GM19455 (cell line): ENCODE results near the gene FNBP1L.

Experiments used
- ATAC-seq: cut with Tn5 transposase; IDR thresholded peaks from one replicate; pipeline ENCODE4 v1.9.1; 2021; ENCODE audit not compliant: unreplicated experiment

FNBP1L gene

DNA sequence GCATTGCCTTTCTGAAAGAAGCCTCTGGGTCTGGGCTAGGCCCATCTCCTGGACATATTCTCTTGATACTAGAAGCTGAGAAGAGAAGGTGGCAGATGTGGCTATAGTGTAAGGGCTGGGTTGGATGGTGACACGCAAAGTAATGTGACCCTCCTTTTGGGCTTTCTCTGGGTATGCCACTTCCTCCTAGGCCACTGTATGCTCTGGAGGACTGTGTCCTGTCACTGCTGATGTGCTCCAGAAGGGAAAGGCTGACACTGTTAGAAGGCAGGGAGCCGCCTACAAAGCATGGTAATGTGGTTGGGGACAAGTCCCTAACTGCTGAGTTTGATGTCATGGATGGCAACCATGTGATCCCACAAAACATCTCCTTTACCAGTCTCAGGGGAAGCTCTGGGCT is 121.6 kb downstream of the FNBP1L start:
- no peak for ATAC-seq

DNA sequence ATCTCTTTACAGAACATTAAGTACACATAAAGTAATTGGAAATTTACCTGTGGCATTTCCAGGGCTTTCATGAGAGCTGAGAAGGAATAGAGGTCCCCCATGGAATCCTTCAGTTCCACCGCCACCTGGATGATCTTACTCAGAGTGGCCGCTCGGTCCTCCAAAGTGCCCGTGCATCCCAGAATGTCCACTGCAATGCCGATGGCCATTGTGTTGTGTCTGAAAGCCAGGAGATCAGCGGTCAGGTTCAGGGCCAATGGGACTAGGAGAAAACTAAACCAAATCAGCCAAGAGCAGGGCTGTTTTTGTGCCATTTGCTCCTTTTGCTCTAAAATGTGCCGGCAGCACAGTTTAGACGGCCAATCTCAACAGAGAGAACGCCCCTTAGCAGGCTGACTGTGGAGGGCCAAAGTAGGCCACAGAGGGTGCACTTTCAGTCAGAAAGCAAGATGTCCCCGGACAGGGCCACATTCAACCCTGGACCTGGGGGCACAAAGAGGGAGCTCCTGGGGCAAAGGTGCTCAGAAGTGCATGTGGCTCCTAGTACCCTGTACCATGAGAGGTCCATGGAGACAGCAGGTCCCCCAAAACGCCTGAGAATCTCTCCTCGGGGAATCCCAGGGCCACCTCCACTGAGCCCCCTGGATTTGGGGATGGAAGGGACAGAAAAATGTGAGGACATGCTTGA is 123.8 kb downstream of the FNBP1L start:
- ATAC-seq: no peak

DNA sequence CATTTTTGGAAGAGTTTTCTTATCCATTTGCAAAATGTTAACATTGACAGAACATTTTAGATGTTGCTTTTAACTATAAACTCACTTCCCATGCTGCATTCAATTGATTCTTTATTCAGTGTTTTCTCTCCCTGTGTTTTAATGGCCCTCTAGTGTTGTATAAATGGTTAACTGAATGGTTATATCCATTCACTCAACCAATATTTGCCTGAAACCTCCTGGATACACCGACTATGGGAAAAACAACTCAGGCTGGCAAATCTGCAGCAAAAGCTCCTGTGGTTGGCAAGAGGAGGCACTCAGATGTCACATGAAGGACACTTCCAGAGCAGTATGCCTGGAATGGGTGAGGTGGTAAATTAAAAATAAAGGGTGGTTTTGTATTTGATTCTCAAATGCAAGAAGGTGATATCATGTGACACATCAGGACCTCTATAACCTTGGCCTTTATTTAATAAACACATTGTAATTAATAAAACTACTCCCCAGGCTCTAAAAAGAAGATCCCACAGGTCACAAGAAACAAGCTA is 126.1 kb downstream of the FNBP1L start:
- ATAC-seq: no peak

DNA sequence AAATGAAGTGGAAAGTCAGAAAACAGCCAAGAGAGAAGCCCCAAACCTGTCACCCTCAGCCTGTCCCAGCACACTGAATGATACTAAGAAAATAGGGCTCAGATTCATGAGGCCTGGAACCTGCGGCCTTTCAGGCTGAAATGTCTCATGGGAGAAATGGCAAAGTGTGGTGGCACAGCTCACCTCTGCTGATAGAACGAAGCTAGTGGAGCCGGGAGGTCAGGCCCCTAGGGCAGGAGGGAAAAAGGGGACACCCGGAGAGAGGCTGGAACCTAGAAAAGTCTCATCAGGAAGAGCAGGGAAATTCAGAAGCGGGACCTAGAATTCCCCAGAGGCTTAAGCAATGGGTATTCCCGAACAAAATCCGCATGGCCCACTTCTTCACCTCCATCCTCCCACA is 126.6 kb downstream of the FNBP1L start:
- ATAC-seq: no peak

DNA sequence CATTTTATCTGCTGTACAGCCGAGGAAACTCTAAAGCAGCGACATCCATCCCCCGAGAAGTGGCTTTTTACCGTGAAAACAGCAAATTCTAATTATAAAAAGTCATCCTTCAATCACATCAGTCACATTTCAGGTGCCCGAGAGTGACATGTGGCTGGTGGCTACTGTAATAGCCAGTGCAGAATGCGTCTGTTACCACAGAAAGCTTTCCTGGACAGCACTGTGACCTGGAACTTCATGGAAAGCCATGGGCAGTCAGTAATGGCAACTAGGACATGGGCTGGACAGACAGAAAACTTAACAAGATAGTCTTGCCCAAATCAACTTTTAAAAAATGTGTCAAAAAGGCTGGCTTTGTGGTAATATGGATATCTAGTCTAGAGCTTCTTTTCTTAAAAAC is 127.1 kb downstream of the FNBP1L start:
- no peak for ATAC-seq

DNA sequence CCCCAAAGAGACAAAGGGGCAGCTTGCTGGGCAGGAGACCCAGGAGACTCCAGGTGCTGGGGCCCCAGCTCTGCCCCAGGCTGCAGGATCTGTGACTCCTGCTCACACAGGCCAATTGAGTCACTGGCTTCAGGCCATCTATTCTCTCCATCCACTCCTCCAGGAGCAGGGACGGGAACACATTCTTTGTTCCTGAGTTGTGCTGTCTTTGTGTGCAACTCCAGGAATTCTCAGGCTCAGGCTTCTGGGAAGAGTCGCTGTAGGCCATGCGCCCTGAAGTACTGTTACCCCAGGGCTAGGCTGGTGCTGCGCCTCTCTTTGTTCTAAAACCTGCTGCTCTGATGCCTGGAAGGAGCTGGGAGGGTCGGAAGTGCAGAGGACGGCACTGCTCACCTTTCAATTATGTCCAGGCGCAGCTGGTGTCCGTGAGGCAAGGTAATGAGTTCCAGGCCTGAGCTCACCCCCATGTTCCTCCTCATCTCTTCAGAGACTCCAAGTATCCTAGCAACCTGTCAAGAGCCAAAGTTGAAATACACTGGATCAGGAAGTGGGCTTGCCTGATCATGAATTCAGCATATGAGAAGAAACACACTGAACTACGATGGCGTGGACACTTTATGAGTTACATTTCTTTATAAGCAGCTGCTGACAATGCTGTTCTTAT is 127.8 kb downstream of the FNBP1L start:
- no peak for ATAC-seq

DNA sequence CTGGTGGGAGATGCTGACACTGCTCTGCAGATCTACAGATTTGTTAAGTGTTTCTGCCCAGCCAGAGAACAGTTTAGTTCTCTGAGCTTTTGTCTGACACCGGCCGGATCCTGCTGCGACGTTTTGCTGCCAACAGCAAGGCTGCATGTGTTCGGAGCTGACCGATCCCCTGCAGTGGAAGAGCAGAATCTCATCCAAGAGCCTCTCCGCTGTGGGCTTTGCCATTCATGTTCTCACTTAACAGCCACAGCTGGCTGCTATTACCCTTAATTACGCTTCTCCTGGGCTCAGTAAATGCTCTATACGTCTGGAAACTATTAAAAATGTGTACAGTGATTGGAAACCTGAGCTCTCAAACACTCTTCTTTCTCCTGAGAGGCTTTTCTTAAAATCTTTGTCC is 128.4 kb downstream of the FNBP1L start:
- ATAC-seq: no peak

DNA sequence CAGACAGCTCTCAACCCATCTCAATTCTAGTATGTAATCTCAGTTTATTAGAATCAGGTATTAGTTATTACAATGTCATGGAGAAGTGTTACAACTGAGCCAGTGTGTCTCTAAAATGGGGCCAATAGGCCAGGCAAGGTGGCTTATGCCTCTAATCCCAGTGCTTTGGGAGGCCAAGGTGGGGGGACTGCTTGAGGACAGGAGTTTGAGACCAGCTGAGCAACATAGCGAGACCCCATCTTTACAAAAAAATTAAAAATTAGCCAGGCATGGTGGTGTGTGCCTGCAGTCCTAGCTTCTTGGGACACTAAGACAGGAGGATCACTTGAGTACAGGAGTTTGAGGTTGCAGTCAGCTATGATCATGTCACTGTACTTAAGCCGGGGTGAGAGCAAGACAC is 128.8 kb downstream of the FNBP1L start:
- no peak for ATAC-seq

DNA sequence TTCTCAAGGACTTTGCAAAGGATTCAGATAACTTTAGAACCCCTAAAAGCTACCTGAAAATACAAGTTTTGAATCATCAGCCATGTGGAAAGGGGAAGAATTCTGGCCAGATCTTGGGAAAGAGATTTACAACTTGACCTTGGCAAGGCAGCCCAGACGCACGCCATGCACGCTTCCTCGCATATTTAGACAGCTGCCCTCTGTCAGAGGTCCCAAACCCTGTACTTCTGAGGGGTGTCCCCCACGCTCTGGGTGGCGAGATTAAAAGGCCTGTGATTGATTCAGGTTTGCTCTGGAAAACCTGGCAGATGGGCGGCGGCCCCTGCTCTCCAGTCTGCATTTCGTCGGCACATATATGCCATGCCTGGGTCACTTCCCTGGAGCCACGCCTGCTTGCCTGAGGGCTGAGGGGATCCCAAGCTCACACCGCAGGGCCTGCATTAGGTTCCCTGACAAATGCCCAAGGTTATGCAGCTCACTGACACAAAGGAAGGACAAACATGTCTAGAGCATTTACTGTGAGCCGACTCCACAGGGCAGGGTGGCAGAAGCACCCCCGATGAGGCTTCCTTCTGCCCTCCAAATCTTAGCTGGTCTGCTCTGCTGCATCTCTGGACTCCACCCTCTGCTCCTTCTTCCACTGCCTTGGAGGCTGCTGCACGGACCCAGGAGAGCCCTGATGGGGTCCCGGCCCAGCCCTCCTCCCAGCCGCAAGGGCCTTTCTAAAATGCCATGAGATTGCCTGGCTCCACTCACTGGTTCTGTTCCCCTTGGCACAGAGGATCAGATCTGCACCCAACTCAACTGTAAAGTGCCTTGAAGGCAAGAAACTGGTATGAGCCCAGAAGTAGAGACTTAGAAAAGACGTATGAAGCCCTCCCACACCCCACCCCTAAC is 129.9 kb downstream of the FNBP1L start:
- ATAC-seq: no peak

DNA sequence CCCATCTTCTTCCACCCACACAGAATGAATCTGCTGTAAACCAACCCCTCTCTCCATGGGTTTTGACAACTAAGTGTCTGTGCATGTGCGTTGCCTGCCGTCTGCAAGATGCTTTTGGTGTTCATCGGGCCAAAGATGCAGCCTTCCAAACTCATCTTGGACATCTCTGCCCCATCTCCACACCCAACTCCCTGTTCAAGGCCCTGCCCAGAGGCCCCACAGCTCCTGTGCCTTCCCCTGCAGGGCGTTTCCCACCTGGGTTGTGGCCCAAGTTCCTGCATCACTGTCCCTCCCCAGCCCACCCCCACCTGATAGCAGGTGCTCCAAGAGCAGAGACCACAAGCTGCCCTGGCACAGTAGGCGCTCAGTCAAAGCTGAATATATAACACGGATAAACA is 130.5 kb downstream of the FNBP1L start:
- no peak for ATAC-seq

DNA sequence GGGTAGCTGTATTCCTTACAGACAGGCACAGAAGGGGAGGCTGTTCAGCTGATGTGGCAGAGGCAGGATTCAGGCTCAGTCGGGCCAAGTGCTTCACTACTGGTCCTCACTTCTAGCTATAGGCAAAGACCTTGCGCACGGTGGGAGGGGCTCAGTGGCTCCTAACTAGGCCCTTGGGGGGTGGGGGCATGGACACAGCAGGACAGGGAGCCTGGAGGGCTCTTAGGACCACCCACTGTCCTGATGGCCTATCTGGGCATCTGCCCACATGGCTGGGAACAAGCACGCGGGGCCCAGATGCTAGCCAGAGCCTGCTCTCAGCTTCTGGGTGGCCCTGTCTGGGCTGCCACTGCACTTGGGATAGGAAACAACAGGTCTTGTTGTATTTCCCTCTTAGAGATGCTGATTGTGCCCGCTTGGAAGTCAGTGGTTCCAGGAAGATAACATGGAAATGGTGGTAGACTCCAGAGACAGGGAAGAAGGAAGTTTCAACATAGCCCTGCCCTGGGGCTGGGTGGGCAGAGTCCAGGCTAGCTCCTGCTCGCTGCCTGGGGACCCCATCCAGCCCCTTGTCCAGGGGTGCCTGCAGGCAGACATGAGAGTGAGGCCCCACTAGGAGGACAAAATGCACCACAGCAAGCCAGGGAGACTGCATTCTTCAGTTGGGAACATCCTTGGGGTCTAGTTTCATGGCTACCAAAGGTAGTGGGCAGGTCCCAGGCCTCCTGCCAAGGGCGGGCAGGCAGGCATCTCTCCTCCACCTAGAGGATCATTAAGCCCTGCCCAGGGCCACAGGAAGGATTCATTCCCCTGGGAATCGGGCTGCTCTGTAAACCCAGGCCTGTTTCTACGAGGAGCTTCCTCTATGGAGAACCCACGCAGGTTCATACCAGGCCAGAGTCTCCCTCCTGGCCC is 131.2 kb downstream of the FNBP1L start:
- ATAC-seq: no peak

DNA sequence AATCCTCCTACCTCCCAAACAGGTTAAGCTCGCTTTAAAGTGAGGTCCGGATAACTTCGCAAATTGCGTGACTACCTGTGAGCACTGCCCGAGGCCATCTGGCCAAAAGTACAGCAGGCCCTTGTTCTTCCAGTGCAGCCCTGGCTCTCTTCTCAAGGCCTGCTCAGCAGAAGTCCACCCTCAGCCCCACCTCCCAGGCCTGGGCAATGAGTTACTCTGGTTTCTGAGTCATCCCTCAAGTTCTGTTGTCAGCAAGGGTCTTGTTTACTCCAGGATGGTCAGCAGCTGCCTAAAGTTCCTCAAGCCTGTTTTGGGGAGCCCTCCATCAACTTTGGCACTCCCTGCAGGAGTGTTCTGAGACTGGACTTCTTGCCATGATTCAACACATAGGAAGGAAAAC is 132.0 kb downstream of the FNBP1L start:
- no peak for ATAC-seq

DNA sequence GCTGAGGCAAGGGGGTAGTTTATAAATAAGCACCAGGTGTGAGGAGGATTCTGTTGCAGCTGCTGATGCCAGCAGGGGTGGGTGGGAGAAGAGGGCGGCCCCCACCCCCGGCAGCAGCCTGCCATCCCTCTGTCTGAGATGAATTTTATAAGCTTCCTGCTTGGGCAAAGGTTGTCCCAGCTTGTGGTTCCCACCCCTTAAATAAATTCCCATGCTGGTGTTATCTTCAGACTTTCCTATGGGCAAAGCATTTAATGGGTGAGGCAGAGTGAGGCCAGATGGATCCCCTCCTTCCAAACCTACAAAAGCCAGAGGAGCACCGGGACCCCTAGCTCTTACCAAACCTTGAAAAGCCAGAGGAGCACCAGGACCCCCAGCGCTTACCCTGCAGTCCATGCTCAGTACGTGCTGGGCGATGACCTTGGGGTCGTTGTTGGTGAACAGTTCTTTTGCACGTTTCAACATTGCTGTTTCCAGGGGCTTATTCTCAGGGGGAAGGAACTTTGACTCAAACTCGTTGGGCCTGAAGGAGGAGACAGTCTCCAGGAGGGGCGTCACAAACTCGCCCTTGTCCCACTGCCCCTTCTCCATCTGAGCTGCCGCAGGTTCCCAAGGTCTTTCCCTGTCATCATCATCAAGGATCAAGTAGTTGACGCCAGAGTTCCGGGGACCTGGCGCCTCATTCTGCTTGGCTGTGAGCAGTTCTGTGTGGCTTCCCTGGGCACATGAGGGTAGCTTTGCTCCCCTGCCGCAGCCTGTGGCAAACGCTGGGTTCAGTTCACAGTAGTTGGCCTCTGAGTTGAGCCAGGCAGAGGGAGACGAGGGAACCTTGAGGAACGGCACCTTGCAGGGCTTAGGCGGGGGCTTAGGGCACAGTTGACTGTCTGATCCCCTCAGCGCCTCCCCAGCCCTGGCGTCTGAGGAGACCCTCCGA is 134.3 kb downstream of the FNBP1L start:
- no peak for ATAC-seq

DNA sequence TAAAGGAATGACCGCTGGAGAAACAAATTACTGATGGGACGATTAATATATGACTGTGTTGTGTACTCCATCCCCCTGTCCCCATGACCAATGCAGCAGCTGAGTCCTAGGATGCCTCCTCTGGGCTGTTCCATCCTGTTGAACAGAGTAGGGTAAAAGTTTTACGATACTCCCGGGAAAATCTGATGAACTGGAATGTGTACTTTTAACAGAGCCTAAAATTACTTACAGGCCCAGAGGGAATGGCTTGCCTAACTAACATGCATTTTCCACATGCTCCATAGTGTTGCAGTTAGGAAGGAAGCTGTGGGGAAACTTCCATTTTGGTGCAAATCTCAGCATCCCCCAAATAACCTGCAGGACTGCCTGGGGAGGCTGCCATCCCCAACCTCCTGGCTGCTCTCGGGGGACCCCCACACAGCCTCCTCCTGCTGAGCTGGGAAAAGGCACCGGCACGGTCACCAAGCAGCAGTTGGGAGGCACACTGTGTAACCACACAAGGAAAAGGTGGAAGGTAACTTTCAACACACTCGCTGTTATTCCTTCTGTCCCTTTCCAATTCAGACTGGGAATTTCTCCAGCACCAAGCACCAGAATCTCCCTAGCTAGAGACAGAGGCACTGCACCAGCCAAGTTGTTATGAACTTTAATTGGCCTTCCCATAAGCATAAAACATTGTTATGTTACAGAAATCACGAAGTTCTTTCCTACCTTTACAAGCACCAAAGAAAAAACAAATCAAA is 136.5 kb downstream of the FNBP1L start:
- no peak for ATAC-seq

DNA sequence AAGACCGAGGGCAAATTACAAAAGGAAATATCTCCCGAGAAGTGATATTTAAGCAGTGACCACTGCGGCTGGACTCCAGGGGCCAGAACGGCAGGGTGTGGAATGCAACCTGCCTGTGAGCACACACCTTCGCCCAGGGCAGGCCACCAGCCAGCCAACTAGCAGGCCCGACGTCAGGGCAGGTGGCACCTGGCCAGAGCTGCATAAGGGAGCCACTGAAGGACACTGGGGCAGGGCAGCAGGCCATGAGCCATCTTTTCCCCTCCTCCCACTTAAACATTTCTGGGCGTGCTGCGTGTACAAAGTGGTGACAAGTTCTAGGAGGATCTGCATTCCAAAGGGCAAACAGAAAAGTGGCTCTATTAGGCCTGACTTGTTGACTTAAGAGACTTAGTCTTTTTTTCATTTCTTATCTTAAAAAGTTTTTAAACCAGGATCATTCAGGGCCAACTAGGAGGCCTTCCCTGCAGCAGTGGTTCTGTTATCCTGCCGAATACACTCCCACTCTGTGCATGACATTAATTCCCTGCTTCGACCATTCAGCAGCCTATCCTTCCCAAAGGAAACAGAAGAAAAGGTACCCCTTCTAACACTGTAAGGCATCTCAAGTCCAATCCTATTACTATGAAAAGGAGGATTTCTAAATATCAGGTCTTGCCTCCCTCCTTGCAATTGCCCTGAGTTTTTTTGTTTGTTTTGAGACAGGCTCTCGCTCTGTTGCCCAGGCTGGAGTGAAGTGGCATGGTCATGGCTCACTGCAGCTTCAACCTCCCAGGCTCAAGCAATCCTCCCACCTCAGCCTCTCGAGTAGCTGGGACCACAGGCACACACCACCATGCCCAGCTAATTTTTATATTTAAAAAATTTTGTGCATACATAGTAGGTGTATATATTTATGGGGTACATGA is 137.4 kb downstream of the FNBP1L start:
- ATAC-seq: no peak

DNA sequence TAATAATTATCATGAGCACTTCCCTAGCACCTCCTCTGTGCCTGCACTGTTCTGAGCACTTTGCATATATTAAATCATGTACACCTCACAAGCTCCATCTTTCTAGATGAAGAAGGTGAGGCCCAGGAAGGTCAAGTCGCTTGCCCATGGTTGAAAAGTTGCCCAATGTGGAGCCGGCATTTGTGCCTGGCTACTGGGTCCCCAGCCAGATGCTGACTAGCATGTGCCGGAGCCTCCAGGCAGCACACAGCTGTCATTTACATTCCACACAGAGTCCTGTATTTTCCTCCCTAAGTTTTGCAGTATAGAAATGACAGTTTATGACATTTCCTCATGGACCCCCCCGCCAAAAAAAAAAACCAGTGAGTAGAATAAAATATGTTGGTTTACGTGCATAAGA is 139.4 kb downstream of the FNBP1L start:
- no peak for ATAC-seq

DNA sequence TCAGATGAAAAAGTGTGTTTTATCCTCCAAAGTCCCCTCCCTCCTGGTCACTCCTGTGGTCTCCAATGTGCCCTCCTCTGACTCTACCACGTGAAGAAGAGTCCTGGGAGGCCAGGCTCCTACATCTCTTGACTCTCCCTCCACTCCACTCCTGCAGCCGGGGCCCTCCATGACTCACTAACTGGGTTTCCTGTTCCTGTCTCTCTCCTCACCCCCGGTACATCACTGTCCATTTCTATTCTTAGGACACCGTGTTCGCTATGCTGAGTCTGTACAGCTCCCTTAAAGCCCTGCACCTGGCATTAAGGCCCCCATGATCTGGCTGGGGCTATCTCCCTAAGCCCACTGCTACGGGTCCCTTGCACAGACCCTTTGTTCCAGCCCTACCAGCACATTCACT is 140.3 kb downstream of the FNBP1L start:
- no peak for ATAC-seq

DNA sequence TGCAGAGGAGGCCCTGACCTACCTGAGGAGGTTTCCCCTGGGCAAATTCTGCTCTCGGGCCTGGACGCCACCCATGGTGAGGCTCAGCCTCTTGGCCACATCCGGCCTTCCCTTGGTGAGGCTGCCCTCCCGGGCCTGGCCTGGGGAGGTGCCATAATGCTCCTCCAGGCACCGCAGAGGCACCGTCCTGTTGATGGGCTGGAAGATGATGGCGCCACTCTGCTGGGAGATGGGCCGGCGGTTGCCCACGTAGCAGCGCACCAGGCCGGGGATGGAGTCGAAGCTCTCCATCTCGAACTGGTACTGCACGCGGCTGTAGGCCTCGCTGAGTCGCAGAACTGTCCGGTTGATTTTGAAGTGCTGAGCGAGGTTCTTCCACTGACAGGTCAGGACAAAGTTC is 141.0 kb downstream of the FNBP1L start:
- no peak for ATAC-seq
